HEK293 (cell line): ENCODE data around the gene DCP1A.

Experiments
- CTCF ChIA-PET: fragments of 350-600 bp; formaldehyde crosslinking; extraction: SDS; loops from one replicate; lab custom pipeline; 2021; ENCODE audit warnings: antibody characterized with exemption; lab: Yijun Ruan, JAX
- POLR2A ChIA-PET: fragments of 300-600 bp; formaldehyde crosslinking; extraction: SDS; loops from one replicate; lab custom pipeline; 2020; ENCODE audit warnings: antibody characterized with exemption, inconsistent platforms; lab: Yijun Ruan, JAX
- H3K27ac ChIP-seq: fragments of 200-500 bp; sonication (Bioruptor generic); 2 replicates; pipeline ENCODE4 v1.5.1; 2014; ENCODE audit warnings: low read depth, low read length, control low read depth, inconsistent platforms; ENCODE audit errors: extremely low read depth
- H3K36me3 ChIP-seq, 2 experiments: fragments of 200-500 bp in 1 of 2; sonication (Bioruptor generic) in 1 of 2; 1 replicate in 1 of 2; 2 replicates in 1 of 2; pipeline ENCODE4 v1.5.1; 2014 to 2017; ENCODE audit warnings: inconsistent platforms in 2 of 2, low read length in 2 of 2; ENCODE audit not compliant: control insufficient read depth in 2 of 2, insufficient read depth in 1 of 2
- H3K4me1 ChIP-seq: fragments of 200-500 bp; sonication (Bioruptor generic); 2 replicates; pipeline ENCODE4 v1.5.1; 2014; ENCODE audit warnings: mild to moderate bottlenecking, low read length, inconsistent platforms; ENCODE audit not compliant: control insufficient read depth, insufficient read depth
- H3K4me3 ChIP-seq: 2 replicates; pipeline ENCODE4 v1.5.1; 2011; ENCODE audit warnings: low read depth, mild to moderate bottlenecking, control low read depth, low read length, moderate library complexity
- H3K9me3 ChIP-seq: fragments of 200-500 bp; sonication (Bioruptor generic); 2 replicates; pipeline ENCODE4 v1.5.1; 2014; ENCODE audit warnings: low read depth, low read length, inconsistent platforms; ENCODE audit not compliant: control insufficient read depth, insufficient read depth
- BCL11B ChIP-seq: fragments of 450-650 bp; formaldehyde crosslinking; IDR thresholded peaks from 2 replicates; pipeline ENCODE4 v1.5.1; 2016; ENCODE audit warnings: low read depth, missing biosample characterization, missing genetic modification characterization
- FEZF1 ChIP-seq: fragments of 450-650 bp; formaldehyde crosslinking; IDR thresholded peaks from 2 replicates; pipeline ENCODE4 v1.5.1; 2016; ENCODE audit warnings: missing biosample characterization, missing genetic modification characterization
- GLIS2 ChIP-seq: fragments of 450-650 bp; formaldehyde crosslinking; IDR thresholded peaks from 2 replicates; pipeline ENCODE4 v1.5.1; 2016; ENCODE audit warnings: missing biosample characterization, missing genetic modification characterization
- KLF10 ChIP-seq: fragments of 450-650 bp; IDR thresholded peaks from 2 replicates; pipeline ENCODE4 v1.5.1; 2018; ENCODE audit warnings: missing biosample characterization, mild to moderate bottlenecking, missing genetic modification characterization
- KLF17 ChIP-seq: fragments of 450-650 bp; formaldehyde crosslinking; IDR thresholded peaks from 2 replicates; pipeline ENCODE4 v1.5.1; 2016; ENCODE audit warnings: missing biosample characterization, missing genetic modification characterization
- MEIS1 ChIP-seq: sonication (generic); formaldehyde crosslinking; IDR thresholded peaks from 2 replicates; pipeline ENCODE4 v1.8.1; 2022; ENCODE audit warnings: missing genetic modification reagents, mild to moderate bottlenecking, borderline replicate concordance
- MYNN ChIP-seq: fragments of 450-650 bp; formaldehyde crosslinking; IDR thresholded peaks from 2 replicates; pipeline ENCODE4 v1.5.1; 2016; ENCODE audit warnings: missing biosample characterization, missing genetic modification characterization, borderline replicate concordance
- PATZ1 ChIP-seq: fragments of 450-650 bp; formaldehyde crosslinking; IDR thresholded peaks from 2 replicates; pipeline ENCODE4 v1.5.1; 2016; ENCODE audit warnings: missing biosample characterization, missing genetic modification characterization
- PRDM10 ChIP-seq: fragments of 450-650 bp; formaldehyde crosslinking; IDR thresholded peaks from 2 replicates; pipeline ENCODE4 v1.5.1; 2016; ENCODE audit warnings: missing biosample characterization, missing genetic modification characterization
- RBAK ChIP-seq: fragments of 450-650 bp; formaldehyde crosslinking; IDR thresholded peaks from 2 replicates; pipeline ENCODE4 v1.5.1; 2016; ENCODE audit warnings: missing biosample characterization, missing genetic modification characterization
- REPIN1 ChIP-seq: fragments of 450-650 bp; formaldehyde crosslinking; IDR thresholded peaks from 2 replicates; pipeline ENCODE4 v1.5.1; 2017; ENCODE audit warnings: missing biosample characterization, missing genetic modification characterization, low read depth
- SCRT2 ChIP-seq: fragments of 450-650 bp; formaldehyde crosslinking; IDR thresholded peaks from 2 replicates; pipeline ENCODE4 v1.5.1; 2016; ENCODE audit warnings: missing biosample characterization, missing genetic modification characterization
- SP2 ChIP-seq: fragments of 450-650 bp; formaldehyde crosslinking; IDR thresholded peaks from 2 replicates; pipeline ENCODE4 v1.5.1; 2016; ENCODE audit warnings: missing biosample characterization, missing genetic modification characterization
- TCF7L2 ChIP-seq: IDR thresholded peaks from 2 replicates; pipeline ENCODE4 v1.6.1; 2011; ENCODE audit warnings: low read depth, mild to moderate bottlenecking, inconsistent platforms, low read length, moderate library complexity, borderline replicate concordance
- WT1 ChIP-seq: fragments of 450-650 bp; formaldehyde crosslinking; IDR thresholded peaks from 2 replicates; pipeline ENCODE4 v1.5.1; 2016; ENCODE audit warnings: missing biosample characterization, missing genetic modification characterization
- ZNF10 ChIP-seq: fragments of 450-650 bp; formaldehyde crosslinking; IDR thresholded peaks from 2 replicates; pipeline ENCODE4 v1.5.1; 2017; ENCODE audit warnings: missing biosample characterization, missing genetic modification characterization
- ZNF121 ChIP-seq: fragments of 450-650 bp; formaldehyde crosslinking; IDR thresholded peaks from 2 replicates; pipeline ENCODE4 v1.5.1; 2016; ENCODE audit warnings: missing biosample characterization, missing genetic modification characterization
- ZNF2 ChIP-seq: fragments of 450-650 bp; formaldehyde crosslinking; IDR thresholded peaks from 2 replicates; pipeline ENCODE4 v1.5.1; 2016; ENCODE audit warnings: missing biosample characterization, missing genetic modification characterization
- ZNF202 ChIP-seq: fragments of 450-650 bp; formaldehyde crosslinking; IDR thresholded peaks from 2 replicates; pipeline ENCODE4 v1.5.1; 2016; ENCODE audit warnings: missing biosample characterization, missing genetic modification characterization, borderline replicate concordance
- ZNF221 ChIP-seq: fragments of 450-650 bp; formaldehyde crosslinking; IDR thresholded peaks from 2 replicates; pipeline ENCODE4 v1.5.1; 2017; ENCODE audit warnings: missing biosample characterization, missing genetic modification characterization, borderline replicate concordance
- ZNF324 ChIP-seq: fragments of 450-650 bp; formaldehyde crosslinking; IDR thresholded peaks from 2 replicates; pipeline ENCODE4 v1.5.1; 2016; ENCODE audit warnings: missing biosample characterization, missing genetic modification characterization
- ZNF433 ChIP-seq: fragments of 450-650 bp; formaldehyde crosslinking; IDR thresholded peaks from 2 replicates; pipeline ENCODE4 v1.5.1; 2016; ENCODE audit warnings: missing biosample characterization, missing genetic modification characterization, low read depth
- ZNF548 ChIP-seq: fragments of 450-650 bp; formaldehyde crosslinking; IDR thresholded peaks from 2 replicates; pipeline ENCODE4 v1.5.1; 2016; ENCODE audit warnings: missing biosample characterization, missing genetic modification characterization
- ZNF549 ChIP-seq: fragments of 450-650 bp; IDR thresholded peaks from 2 replicates; pipeline ENCODE4 v1.5.1; 2018; ENCODE audit warnings: missing biosample characterization, missing genetic modification characterization, mild to moderate bottlenecking, inconsistent platforms, moderate library complexity
- ZNF555 ChIP-seq: fragments of 450-650 bp; formaldehyde crosslinking; conservative IDR thresholded peaks from 2 replicates; pipeline ENCODE4 v1.5.1; 2017; ENCODE audit warnings: missing biosample characterization, mild to moderate bottlenecking, missing genetic modification characterization, inconsistent platforms
- ZNF600 ChIP-seq: fragments of 450-650 bp; formaldehyde crosslinking; IDR thresholded peaks from 2 replicates; pipeline ENCODE4 v1.5.1; 2016; ENCODE audit warnings: missing biosample characterization, missing genetic modification characterization
- ZNF658 ChIP-seq: fragments of 450-650 bp; formaldehyde crosslinking; IDR thresholded peaks from 2 replicates; pipeline ENCODE4; 2016; ENCODE audit warnings: missing biosample characterization, missing genetic modification characterization
- ZNF692 ChIP-seq: fragments of 450-650 bp; formaldehyde crosslinking; IDR thresholded peaks from 2 replicates; pipeline ENCODE4 v1.5.1; 2016; ENCODE audit warnings: missing biosample characterization, missing genetic modification characterization

The DCP1A gene

GRCh38 chr3:53254509-53255422 is 92.6 kb downstream of the DCP1A start (continued):
- TF ChIP-seq SCRT2 (tag by site-specific recombination) (no peak), ZNF324 (tag by site-specific recombination) (no peak), MYNN (tag by site-specific recombination) (no peak), RBAK (tag by site-specific recombination) (no peak), ZNF2 (tag by site-specific recombination) (0 out of 2 replicates have a peak, but pooled peaks have one; percentile 14), SP2 (tag by site-specific recombination) (peak; percentile 86), BCL11B (tag by site-specific recombination) (no peak), PATZ1 (tag by site-specific recombination) (peak; percentile 58; the same call in 1 of the 2 replicates), GLIS2 (tag by site-specific recombination) (peak; percentile 64), ZNF548 (no peak), ZNF555 (tag by site-specific recombination) (no peak), TCF7L2 (no peak), KLF17 (tag by site-specific recombination) (no peak), MEIS1 (CRISPR knock-in tag) (no peak), FEZF1 (tag by site-specific recombination) (no peak), ZNF202 (no peak), ZNF549 (tag by site-specific recombination) (no peak), ZNF658 (tag by site-specific recombination) (no peak), ZNF10 (tag by site-specific recombination) (no peak)

- CTCF ChIA-PET = no interaction called here
- Histone ChIP-seq H3K36me3 (peaks cover 0 to 13% of the 10 kb centered on the region in 2 experiments; a peak in 2 of 3 replicates), H3K9me3 (no peaks in the 10 kb centered on the region), H3K4me3 (peak overlapping the region; percentile 88), H3K27ac (no peak overlapping the region), H3K4me1 (0 out of 2 replicates have a peak, but pooled peaks cover 2% of the 10 kb centered on the region)
- POLR2A ChIA-PET = interaction anchor here (1.0 kb wide), 1 partner anchor 9 kb away, joined by 3 read pairs; no protein-coding TSS in a partner anchor
- TF ChIP-seq ZNF221 (tag by site-specific recombination) (no peak), ZNF121 (tag by site-specific recombination) (peak; percentile 95), ZNF433 (tag by site-specific recombination) (no peak), PRDM10 (tag by site-specific recombination) (no peak), ZNF600 (tag by site-specific recombination) (peak; percentile 54; the same call in 1 of the 2 replicates), REPIN1 (no peak), FEZF1 (tag by site-specific recombination) (no peak), ZNF692 (no peak), WT1 (tag by site-specific recombination) (no peak), KLF10 (tag by site-specific recombination) (no peak)
Measured at GRCh38 chr3:53253707-53254508, 93.4 kb downstream of the DCP1A start.
